Activated naive CD8-positive, alpha-beta T cell treated with anti-CD3 and anti-CD28 coated beads, Interleukin-2, amount 10 ng/mL, durations not matched to agents 7 days and 5 days (primary cell): Measurements from ENCODE around the gene RTP3. TPM values are rescaled to one million over a fixed set of nuclear protein-coding genes. Genes with fewer than 3 reads are reported as not detected.

Experiments
- ATAC-seq: fragments of 150-1000 bp; cut with Tn5 transposase; one replicate; pipeline ENCODE4 v1.10.0; 2021; ENCODE audit warnings: low read depth, moderate library complexity
- POLR2A ChIA-PET: fragments of 350-600 bp; sonication (Branson Sonifier 250); formaldehyde crosslinking; loops from one replicate; lab custom pipeline; 2021; ENCODE audit warnings: antibody characterized with exemption; lab: Charles Lee
- DNase-seq: peaks from one replicate; pipeline ENCODE4 v3.0.0; 2021
- H3K27ac Mint-ChIP-seq: one replicate; pipeline ENCODE4 v1.8.0; 2022; ENCODE audit warnings: mild to moderate bottlenecking, mixed read lengths
- H3K27me3 Mint-ChIP-seq: one replicate; pipeline ENCODE4 v1.8.0; 2022; ENCODE audit warnings: mild to moderate bottlenecking, moderate library complexity, mixed read lengths
- H3K36me3 Mint-ChIP-seq: one replicate; pipeline ENCODE4 v1.8.0; 2021; ENCODE audit warnings: mild to moderate bottlenecking, mixed read lengths
- H3K4me1 Mint-ChIP-seq: one replicate; pipeline ENCODE4 v1.8.0; 2021; ENCODE audit warnings: mixed read lengths
- H3K4me3 Mint-ChIP-seq: one replicate; pipeline ENCODE4 v1.8.0; 2022; ENCODE audit warnings: mild to moderate bottlenecking, moderate library complexity, mixed read lengths
- H3K9me3 Mint-ChIP-seq: one replicate; pipeline ENCODE4 v1.8.0; 2021; ENCODE audit warnings: mixed read lengths
- total RNA-seq, 2 experiments: library from RNA; stranded (reverse); gene quantifications; one replicate each; pipeline ENCODE4 v1.2.3, GENCODE V29; 2021

Gene RTP3
- total RNA-seq = not detected

GRCh38 chr3:46497556-46498265 lies at the start of gene RTP3:
Gene RTP3, plus strand, starts transcription at chr3:46497976. Its CDS starts 87 bp downstream, at chr3:46498063.
- Mint-ChIP-seq H3K27me3 (peaks cover 4% of the 10 kb centered on the region), H3K36me3 (no peaks in the 10 kb centered on the region), H3K27ac (no peak within 1 kb of the TSS), H3K4me1 (peaks cover under 1% of the 10 kb centered on the region), H3K4me3 (no peak within 1 kb of the TSS), H3K9me3 (no peaks in the 10 kb centered on the region)
- POLR2A ChIA-PET = no interaction called here
- DNase-seq (no peak), ATAC-seq (no peak)

DNA sequence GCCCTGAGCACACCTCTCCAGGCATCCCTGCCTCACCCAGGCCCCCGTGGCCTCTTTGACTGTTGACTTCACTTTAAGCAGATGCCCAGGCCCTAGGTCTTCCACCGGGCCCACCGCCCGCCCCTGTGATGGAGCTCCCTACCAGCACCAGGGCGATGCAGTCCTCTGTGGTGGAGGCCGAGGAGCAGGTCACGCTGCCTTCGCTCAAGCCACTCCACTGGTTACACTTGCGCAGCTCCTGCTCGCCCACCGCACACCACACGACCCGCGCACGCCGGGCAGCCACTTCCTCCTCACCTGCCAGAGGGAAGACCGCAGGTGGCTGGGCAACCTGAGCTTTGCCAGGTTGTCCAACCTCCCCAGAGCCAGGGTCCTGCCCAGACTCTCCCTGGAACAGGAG lies 49.1 kb upstream of the RTP3 start:
- Mint-ChIP-seq H3K4me1 (peaks cover 5% of the 10 kb centered on the region), H3K27me3 (peaks cover 26% of the 10 kb centered on the region), H3K4me3 (no peak overlapping the region), H3K27ac (no peak overlapping the region), H3K36me3 (no peaks in the 10 kb centered on the region), H3K9me3 (no peaks in the 10 kb centered on the region)
- DNase-seq = no peak
- POLR2A ChIA-PET = no interaction called here
- no peak for ATAC-seq

DNA sequence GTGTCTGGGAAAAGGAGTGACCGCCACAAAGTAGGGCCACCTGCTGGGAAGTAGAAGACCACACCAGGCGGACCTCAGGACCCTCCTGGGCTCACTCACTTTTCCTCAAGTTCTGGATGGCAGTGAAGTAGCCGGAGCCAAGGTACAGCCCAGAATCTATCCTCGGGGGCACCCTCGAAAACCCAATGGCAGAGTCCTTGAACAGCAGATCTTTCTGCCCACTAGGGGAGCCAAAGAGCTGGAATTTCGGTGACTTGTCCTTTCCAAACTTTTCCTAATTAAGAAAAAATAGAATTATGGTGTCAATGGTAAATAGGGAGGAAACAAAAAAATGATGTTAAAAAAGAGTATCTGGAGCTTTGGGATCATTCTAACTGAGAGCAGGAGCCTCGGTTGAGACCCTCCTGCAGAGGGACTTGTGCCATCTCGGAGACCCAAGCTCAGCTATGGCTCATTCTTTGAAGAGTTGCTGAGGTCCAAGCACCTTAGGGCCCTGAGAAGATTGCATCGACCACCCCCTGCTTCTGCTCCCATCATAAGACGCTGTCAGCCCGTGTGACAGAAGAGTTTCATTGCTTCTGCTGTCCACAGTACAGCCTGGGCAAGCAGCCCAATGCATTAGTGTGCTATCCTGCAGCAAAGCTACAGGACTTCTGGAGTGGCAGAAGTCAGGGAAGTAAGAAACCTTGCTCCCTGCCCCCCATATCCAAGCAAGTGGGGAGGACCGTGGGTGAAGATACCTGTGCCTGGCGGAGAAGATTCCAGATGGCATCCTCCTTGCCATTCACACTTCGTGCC lies 47.8 kb upstream of the RTP3 start:
- Mint-ChIP-seq H3K27ac (no peak overlapping the region), H3K27me3 (peaks cover 26% of the 10 kb centered on the region), H3K36me3 (no peaks in the 10 kb centered on the region), H3K4me1 (no peaks in the 10 kb centered on the region), H3K9me3 (no peaks in the 10 kb centered on the region), H3K4me3 (no peak overlapping the region)
- POLR2A ChIA-PET = no interaction called here
- ATAC-seq (no peak), DNase-seq (no peak)

DNA sequence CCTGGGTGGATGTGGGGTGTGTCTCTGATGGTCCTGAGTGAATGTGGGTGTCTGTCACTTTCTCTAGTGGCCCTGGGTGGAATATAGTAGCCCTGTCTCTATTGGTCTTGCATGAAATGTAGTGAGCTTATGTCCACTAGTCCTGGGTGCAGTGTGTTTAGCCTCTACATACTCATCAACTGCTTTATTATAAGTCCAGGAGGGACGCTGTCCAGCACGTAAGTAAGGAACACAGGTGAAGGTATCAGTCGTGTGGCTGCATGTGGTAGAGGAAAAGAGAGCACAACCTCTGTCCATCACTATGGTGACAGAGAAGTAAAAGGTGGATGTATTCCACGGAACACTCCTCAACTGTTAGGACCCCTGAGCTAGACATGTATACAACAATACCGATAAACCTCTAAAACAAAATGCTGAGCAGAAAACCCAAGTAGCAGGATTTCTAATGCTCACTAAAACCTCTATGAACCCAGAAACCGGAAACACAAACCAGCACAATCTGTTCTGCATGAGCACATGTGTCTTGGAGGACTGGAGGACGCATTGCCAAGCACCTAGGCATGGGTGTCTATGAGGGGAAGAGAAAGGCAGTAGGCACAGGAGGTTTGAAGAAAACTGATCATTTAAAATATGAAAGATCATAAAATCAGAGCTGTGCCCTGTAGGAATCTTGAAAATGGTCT lies 44.1 kb upstream of the RTP3 start:
- H3K27ac Mint-ChIP-seq = no peak overlapping the region
- no peak for DNase-seq
- H3K4me1 Mint-ChIP-seq = no peaks in the 10 kb centered on the region
- H3K27me3 Mint-ChIP-seq = peaks cover 27% of the 10 kb centered on the region
- no peak for ATAC-seq
- H3K9me3 Mint-ChIP-seq = no peaks in the 10 kb centered on the region
- no peaks in the 10 kb centered on the region for H3K36me3 Mint-ChIP-seq
- POLR2A ChIA-PET = no interaction called here
- H3K4me3 Mint-ChIP-seq = no peak overlapping the region

DNA sequence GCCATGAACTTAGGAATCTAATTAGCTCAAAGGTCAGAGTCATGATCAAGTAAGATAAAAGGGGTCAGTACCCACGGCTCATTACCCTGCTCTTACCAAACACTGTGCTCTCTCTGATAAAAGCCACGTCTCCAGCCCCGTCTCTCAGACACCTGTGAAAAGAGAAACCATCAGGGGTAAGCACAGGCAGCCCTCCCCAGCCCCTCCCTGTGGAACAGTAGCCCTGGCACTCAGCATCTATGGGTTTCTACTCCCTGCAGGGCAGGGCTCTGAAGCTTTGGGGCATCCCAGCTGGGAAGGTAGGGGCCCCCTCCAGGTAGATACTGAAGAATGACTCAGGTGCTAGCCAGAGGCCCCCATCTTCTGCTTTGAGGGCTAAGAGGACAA lies 43.6 kb upstream of the RTP3 start:
- no peak overlapping the region for H3K4me3 Mint-ChIP-seq
- no peaks in the 10 kb centered on the region for H3K36me3 Mint-ChIP-seq
- H3K27me3 Mint-ChIP-seq = peaks cover 29% of the 10 kb centered on the region
- POLR2A ChIA-PET = no interaction called here
- ATAC-seq (no peak), DNase-seq (no peak)
- no peaks in the 10 kb centered on the region for H3K4me1 Mint-ChIP-seq
- no peaks in the 10 kb centered on the region for H3K9me3 Mint-ChIP-seq
- H3K27ac Mint-ChIP-seq = no peak overlapping the region

GRCh38 chr3:46454606-46455005 lies 43.2 kb upstream of the RTP3 start:
- no peak overlapping the region for H3K27ac Mint-ChIP-seq
- no peak overlapping the region for H3K4me3 Mint-ChIP-seq
- POLR2A ChIA-PET = no interaction called here
- H3K27me3 Mint-ChIP-seq = peaks cover 33% of the 10 kb centered on the region
- no peaks in the 10 kb centered on the region for H3K36me3 Mint-ChIP-seq
- ATAC-seq (no peak), DNase-seq (no peak)
- no peaks in the 10 kb centered on the region for H3K9me3 Mint-ChIP-seq
- H3K4me1 Mint-ChIP-seq = no peaks in the 10 kb centered on the region

DNA sequence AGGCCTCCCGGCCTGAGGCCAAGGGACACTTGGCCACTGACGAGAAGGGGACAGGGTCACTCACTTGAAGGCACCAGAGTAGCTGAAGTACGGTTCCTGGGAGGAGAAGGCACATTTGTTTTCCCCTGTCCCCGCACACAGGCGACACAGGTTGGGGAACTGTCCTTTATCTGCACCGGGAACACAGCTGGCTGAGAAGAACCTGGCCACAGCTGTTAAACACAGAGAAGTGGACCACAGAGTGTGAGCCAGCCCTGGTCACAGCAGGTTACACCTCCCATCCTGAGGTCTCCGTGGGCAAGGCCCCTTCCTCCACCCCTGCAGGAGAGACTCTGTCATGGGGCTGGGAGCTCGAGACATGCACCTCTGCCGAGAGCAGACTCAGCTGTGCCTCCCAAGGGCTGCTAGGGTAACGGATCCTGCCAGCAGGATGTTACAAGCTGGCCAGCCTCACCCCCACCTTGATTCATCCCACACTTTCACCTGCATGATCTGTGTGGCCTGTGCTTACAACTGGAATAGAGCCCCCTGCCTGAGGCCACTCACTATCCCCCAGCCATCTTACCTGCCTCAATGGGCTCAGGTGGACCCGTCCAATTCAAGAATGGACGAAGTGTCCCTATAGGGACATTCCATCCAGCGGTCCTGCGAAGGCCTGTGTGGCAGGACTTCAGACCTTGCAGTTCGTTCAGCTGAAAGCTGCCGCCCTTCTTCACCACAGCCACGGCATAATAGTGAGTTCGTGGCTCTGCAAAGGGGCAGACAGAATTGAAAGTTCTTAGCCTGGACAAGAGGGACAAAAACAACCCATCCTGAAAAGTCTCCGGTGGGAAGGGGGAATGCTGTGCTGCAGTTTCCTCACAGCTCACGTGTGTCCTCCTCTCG lies 42.3 kb upstream of the RTP3 start:
- H3K27ac Mint-ChIP-seq = no peak overlapping the region

DNA sequence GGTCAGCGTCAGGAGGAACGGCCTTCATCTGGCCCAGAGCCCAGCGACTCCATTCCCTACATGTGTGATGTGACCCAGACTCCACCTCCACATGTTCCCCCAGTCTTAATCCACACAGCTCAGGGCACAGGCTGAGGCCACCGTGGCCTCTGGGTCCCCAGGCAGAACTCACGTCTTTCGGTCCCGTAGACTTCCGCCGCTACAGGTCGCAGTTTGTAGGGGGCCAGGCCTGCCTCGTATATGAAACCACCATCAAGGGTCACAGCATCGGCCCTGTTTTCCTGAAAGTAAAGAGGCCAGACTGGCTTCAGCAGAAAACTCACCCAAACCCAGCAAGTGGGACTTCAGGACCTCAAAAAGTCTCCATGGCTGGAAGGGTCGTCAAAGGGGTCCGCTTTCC lies 41.7 kb upstream of the RTP3 start:
- Mint-ChIP-seq H3K27me3 (peaks cover 42% of the 10 kb centered on the region), H3K36me3 (no peaks in the 10 kb centered on the region), H3K4me3 (no peak overlapping the region), H3K9me3 (no peaks in the 10 kb centered on the region), H3K27ac (no peak overlapping the region), H3K4me1 (no peaks in the 10 kb centered on the region)
- POLR2A ChIA-PET = no interaction called here
- ATAC-seq (no peak), DNase-seq (no peak)

More for the DNA sequence above, 42.3 kb upstream of the RTP3 start:
- Mint-ChIP-seq H3K4me3 (no peak overlapping the region), H3K4me1 (no peaks in the 10 kb centered on the region), H3K36me3 (no peaks in the 10 kb centered on the region), H3K27me3 (peaks cover 42% of the 10 kb centered on the region), H3K9me3 (no peaks in the 10 kb centered on the region)
- POLR2A ChIA-PET = no interaction called here
- no peak for DNase-seq
- no peak for ATAC-seq

GRCh38 chr3:46460051-46460450 lies 37.7 kb upstream of the RTP3 start:
- ATAC-seq = no peak
- peaks cover 2% of the 10 kb centered on the region for H3K4me1 Mint-ChIP-seq
- no peaks in the 10 kb centered on the region for H3K9me3 Mint-ChIP-seq
- no peak overlapping the region for H3K4me3 Mint-ChIP-seq
- H3K36me3 Mint-ChIP-seq = no peaks in the 10 kb centered on the region
- H3K27me3 Mint-ChIP-seq = peaks cover 58% of the 10 kb centered on the region
- H3K27ac Mint-ChIP-seq = no peak overlapping the region
- POLR2A ChIA-PET = no interaction called here
- no peak for DNase-seq

DNA sequence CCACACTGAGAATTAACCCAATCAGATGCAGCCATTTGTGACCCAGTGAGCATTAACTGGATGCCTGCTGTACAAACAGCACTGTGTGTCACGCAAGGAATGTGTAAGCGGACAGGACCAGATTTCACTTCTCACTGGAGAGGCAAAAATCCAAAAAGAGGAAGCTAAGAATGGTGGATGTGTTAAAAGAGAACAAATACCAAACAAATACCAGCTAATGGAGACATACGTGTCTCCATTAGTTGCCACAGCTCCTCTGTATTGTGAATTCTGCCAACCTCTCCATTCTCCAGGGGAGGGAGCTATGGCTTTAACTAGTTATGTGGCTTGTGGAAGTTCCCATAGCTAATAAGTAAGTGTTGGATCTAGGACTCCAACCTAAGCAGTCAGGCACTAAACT lies 35.7 kb upstream of the RTP3 start:
- POLR2A ChIA-PET = no interaction called here
- no peak overlapping the region for H3K4me3 Mint-ChIP-seq
- H3K27me3 Mint-ChIP-seq = peaks cover 77% of the 10 kb centered on the region
- H3K9me3 Mint-ChIP-seq = no peaks in the 10 kb centered on the region
- H3K27ac Mint-ChIP-seq = no peak overlapping the region
- DNase-seq (no peak), ATAC-seq (no peak)
- peaks cover 2% of the 10 kb centered on the region for H3K4me1 Mint-ChIP-seq
- H3K36me3 Mint-ChIP-seq = no peaks in the 10 kb centered on the region

- peaks cover 80% of the 10 kb centered on the region for H3K27me3 Mint-ChIP-seq
- POLR2A ChIA-PET = no interaction called here
- DNase-seq (no peak), ATAC-seq (no peak)
- no peak overlapping the region for H3K27ac Mint-ChIP-seq
- H3K4me3 Mint-ChIP-seq = no peak overlapping the region
- H3K36me3 Mint-ChIP-seq = no peaks in the 10 kb centered on the region
- H3K4me1 Mint-ChIP-seq = peaks cover 2% of the 10 kb centered on the region
- H3K9me3 Mint-ChIP-seq = no peaks in the 10 kb centered on the region
Measured at GRCh38 chr3:46462511-46462910, 35.3 kb upstream of the RTP3 start.

GRCh38 chr3:46463120-46463867 lies 34.5 kb upstream of the RTP3 start:
- Mint-ChIP-seq H3K27me3 (peaks cover 77% of the 10 kb centered on the region), H3K9me3 (no peaks in the 10 kb centered on the region), H3K36me3 (no peaks in the 10 kb centered on the region), H3K4me3 (no peak overlapping the region), H3K27ac (no peak overlapping the region), H3K4me1 (peaks cover 2% of the 10 kb centered on the region)
- ATAC-seq = no peak
- DNase-seq = no peak
- POLR2A ChIA-PET = no interaction called here
